ENCODE data around the gene ABCA13.

Gene ABCA13

DNA sequence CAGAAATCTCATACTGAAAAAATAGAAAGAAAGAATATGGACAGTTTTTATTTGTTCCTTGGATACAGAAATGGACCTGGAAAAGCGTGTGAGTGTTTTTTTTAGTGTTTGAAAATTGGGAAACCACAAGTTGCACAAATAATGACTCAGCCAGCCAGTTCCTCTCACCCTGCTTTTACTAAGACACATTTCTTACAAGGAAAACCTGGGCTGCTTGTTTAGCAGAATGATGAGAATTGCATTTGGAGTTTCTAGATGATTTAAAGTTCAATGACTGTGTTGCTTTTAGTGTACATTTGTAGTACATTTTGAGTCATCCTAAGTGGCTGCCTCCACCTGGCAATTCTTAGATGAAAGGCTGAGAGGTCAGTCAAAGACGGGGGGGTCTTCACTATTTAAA lies 218.7 kb downstream of the ABCA13 start:
- no peaks in the 10 kb centered on the region for H3K4me1 Mint-ChIP-seq
- no peaks in the 10 kb centered on the region for H3K36me3 Mint-ChIP-seq (ENCODE audit: low read depth)
- no peak for DNase-seq

DNA sequence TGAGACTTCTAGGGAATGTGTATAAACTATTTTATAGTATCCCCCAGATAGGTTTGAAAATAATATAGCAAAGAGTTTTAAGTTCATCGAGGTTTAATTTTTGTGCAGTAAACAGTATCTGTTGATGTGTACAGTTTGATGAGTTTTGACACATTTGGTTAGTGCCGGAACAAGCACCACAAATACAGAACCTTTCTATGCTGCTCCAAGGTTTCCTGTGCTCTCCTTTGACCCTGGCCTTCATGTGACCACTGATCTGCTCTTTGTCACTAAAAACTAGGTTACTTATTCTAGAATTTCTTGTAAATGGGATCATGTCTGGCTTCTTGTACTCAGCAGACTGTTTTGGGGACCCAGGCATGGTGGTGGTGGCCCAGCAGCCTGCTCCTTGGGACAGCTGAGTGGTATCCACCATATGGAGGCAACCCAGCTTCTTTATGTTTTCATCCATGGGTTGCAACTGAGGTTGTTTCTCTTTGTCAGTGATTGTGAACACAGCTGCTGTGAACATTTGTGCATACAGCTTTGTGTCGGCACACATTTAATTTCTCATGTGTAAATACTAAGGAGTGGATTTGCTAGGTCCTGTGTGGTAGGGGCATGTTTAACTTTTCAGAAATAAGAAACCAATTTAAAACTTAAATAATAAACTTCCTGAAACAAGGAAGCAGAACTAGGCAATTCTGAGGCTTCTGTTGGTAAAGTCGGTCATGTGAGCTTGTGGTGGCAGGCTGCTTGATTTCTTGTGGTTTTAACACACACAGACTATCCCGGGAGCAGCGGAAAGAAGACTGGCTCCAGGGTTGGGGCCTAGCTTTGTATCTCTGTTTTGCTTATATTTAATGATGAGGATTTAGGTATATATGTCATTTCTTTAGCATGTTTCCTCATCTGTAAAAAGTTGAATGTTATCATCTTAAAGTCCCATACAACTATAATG lies 219.4 kb downstream of the ABCA13 start:
- H3K9me3 Mint-ChIP-seq: no peaks in the 10 kb centered on the region
- no peak overlapping the region for H3K27ac Mint-ChIP-seq
- peaks cover 3% of the 10 kb centered on the region for H3K27me3 Mint-ChIP-seq (ENCODE audit: low read depth, poor library complexity)
- TF ChIP-seq, protein P1, sequence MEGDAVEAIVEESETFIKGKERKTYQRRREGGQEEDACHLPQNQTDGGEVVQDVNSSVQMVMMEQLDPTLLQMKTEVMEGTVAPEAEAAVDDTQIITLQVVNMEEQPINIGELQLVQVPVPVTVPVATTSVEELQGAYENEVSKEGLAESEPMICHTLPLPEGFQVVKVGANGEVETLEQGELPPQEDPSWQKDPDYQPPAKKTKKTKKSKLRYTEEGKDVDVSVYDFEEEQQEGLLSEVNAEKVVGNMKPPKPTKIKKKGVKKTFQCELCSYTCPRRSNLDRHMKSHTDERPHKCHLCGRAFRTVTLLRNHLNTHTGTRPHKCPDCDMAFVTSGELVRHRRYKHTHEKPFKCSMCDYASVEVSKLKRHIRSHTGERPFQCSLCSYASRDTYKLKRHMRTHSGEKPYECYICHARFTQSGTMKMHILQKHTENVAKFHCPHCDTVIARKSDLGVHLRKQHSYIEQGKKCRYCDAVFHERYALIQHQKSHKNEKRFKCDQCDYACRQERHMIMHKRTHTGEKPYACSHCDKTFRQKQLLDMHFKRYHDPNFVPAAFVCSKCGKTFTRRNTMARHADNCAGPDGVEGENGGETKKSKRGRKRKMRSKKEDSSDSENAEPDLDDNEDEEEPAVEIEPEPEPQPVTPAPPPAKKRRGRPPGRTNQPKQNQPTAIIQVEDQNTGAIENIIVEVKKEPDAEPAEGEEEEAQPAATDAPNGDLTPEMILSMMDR (IDR thresholded peaks at IDR 0.05): no peak
- H3K36me3 Mint-ChIP-seq (ENCODE audit: low read depth): no peaks in the 10 kb centered on the region
- DNase-seq: no peak
- no peak overlapping the region for H3K4me3 Mint-ChIP-seq
- H3K4me1 Mint-ChIP-seq: no peaks in the 10 kb centered on the region

More for the DNA sequence above, 218.7 kb downstream of the ABCA13 start:
- peaks cover 3% of the 10 kb centered on the region for H3K27me3 Mint-ChIP-seq (ENCODE audit: low read depth, poor library complexity)
- no peaks in the 10 kb centered on the region for H3K9me3 Mint-ChIP-seq
- TF ChIP-seq, protein P1 (IDR thresholded peaks at IDR 0.05): no peak
- no peak overlapping the region for H3K27ac Mint-ChIP-seq
- no peak overlapping the region for H3K4me3 Mint-ChIP-seq

GRCh38 chr7:48398191-48398590 lies 226.9 kb downstream of the ABCA13 start:
- TF ChIP-seq, protein P1 (IDR thresholded peaks at IDR 0.05): no peak
- Mint-ChIP-seq H3K9me3 (no peaks in the 10 kb centered on the region), H3K27me3 (ENCODE audit: low read depth, poor library complexity) (peaks cover 3% of the 10 kb centered on the region), H3K36me3 (ENCODE audit: low read depth) (no peaks in the 10 kb centered on the region), H3K4me1 (no peaks in the 10 kb centered on the region), H3K4me3 (no peak overlapping the region), H3K27ac (no peak overlapping the region)
- no peak for DNase-seq

GRCh38 chr7:48402721-48403120 lies 231.5 kb downstream of the ABCA13 start:
- TF ChIP-seq, protein P1 (IDR thresholded peaks at IDR 0.05): no peak
- Mint-ChIP-seq H3K27ac (no peak overlapping the region), H3K4me3 (no peak overlapping the region), H3K4me1 (no peaks in the 10 kb centered on the region), H3K27me3 (ENCODE audit: low read depth, poor library complexity) (no peaks in the 10 kb centered on the region), H3K9me3 (no peaks in the 10 kb centered on the region), H3K36me3 (ENCODE audit: low read depth) (no peaks in the 10 kb centered on the region)
- no peak for DNase-seq

DNA sequence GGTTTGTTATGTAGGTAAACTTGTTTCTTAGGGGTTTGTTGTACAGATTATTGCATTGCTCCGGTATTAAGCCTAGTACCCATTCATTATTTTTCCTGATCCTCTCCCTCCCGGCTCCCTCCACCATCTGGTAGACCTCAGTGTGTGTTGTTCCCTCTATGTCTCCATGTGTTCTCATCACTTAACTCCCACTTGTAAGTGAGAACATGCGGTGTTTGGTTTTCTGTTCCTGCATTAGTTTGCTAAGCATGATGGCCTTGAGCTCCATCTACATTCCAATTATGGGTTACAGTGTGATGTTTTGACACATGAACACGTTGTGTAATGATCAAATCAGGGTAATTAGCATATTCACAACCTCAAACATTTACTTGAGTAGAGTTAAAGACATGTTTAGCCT lies 237.5 kb downstream of the ABCA13 start:
- Mint-ChIP-seq H3K9me3 (no peaks in the 10 kb centered on the region), H3K27ac (no peak overlapping the region), H3K36me3 (ENCODE audit: low read depth) (no peaks in the 10 kb centered on the region), H3K27me3 (ENCODE audit: low read depth, poor library complexity) (peaks cover 8% of the 10 kb centered on the region), H3K4me3 (no peak overlapping the region), H3K4me1 (no peaks in the 10 kb centered on the region)
- TF ChIP-seq, protein P1 (IDR thresholded peaks at IDR 0.05): no peak
- no peak for DNase-seq

DNA sequence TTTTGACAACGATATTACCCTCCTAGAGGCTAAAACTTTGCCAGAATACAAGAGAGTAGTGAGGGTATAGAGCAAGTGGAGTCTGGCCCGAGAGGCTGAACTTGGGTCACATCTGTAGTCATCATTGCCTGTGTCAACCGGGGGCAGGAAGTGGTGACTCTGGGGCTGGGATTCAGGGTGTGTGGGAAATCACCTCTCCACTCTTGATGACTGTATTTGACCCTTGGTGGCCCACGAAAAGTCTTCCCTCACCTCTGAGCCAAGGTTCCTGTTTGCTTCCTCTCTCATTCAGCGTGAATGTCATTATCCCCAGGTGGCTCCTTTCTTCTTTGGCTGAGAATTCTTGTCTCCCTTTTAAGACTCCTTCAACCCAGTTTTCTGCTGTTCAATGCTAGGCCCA lies 240.4 kb downstream of the ABCA13 start:
- no peak for DNase-seq
- no peak overlapping the region for H3K27ac Mint-ChIP-seq
- H3K4me3 Mint-ChIP-seq: no peak overlapping the region
- peaks cover 8% of the 10 kb centered on the region for H3K27me3 Mint-ChIP-seq (ENCODE audit: low read depth, poor library complexity)
- no peaks in the 10 kb centered on the region for H3K9me3 Mint-ChIP-seq
- no peaks in the 10 kb centered on the region for H3K4me1 Mint-ChIP-seq
- H3K36me3 Mint-ChIP-seq (ENCODE audit: low read depth): no peaks in the 10 kb centered on the region
- TF ChIP-seq, protein P1 (IDR thresholded peaks at IDR 0.05): no peak
